H1 (cell line): Measurements from ENCODE around the gene OR2V2. TPM values are rescaled to one million over a fixed set of nuclear protein-coding genes. Genes with fewer than 3 reads are reported as not detected.

ENCODE experiments used
- CTCF ChIA-PET: fragments of 300-600 bp; sonication (Branson Sonifier 250); formaldehyde crosslinking; loops from one replicate; lab custom pipeline; 2021; ENCODE audit not compliant: partially characterized antibody; lab: Charles Lee
- POLR2A ChIA-PET: fragments of 300-600 bp; sonication (Branson Sonifier 250); formaldehyde crosslinking; loops from one replicate; lab custom pipeline; 2021; ENCODE audit warnings: inconsistent platforms; ENCODE audit not compliant: partially characterized antibody; lab: Charles Lee
- DNase-seq, 2 experiments: peaks; one replicate each; pipeline versions ENCODE4 v3.0.0 to v3.0.0-alpha.2; 2010 to 2022; ENCODE audit warnings: low spot score in 2 of 2, low read depth in 1 of 2, mixed read lengths in 1 of 2
- FAIRE-seq: peaks from 2 replicates; lab custom pipeline; 2011; peaks lifted over from hg19 to GRCh38; lab: Jason Lieb, UNC
- H2AFZ ChIP-seq: 2 replicates; pipeline ENCODE4 v1.8.1; 2012; ENCODE audit warnings: low read length, inconsistent platforms
- H2AK5ac ChIP-seq: 2 replicates; pipeline ENCODE4 v1.6.1; 2013; ENCODE audit warnings: low read depth, low read length
- H2BK120ac ChIP-seq: replicated peaks from 2 replicates; pipeline ENCODE3; 2013; ENCODE audit warnings: low read depth, low read length, inconsistent platforms
- H2BK12ac ChIP-seq: 2 replicates; pipeline ENCODE4 v1.6.1; 2013; ENCODE audit warnings: low read depth, low read length
- H2BK15ac ChIP-seq: 2 replicates; pipeline ENCODE4 v1.6.1; 2013; ENCODE audit warnings: low read length
- H2BK20ac ChIP-seq: 2 replicates; pipeline ENCODE4 v1.6.1; 2013; ENCODE audit warnings: low read length
- H2BK5ac ChIP-seq: 2 replicates; pipeline ENCODE4 v1.6.1; 2013; ENCODE audit warnings: low read depth, low read length
- H3K14ac ChIP-seq: 2 replicates; pipeline ENCODE4 v1.6.1; 2013; ENCODE audit warnings: inconsistent platforms; ENCODE audit not compliant: insufficient read length
- H3K18ac ChIP-seq: 2 replicates; pipeline ENCODE4 v1.6.1; 2013; ENCODE audit warnings: low read length; ENCODE audit errors: extremely low read depth
- H3K23ac ChIP-seq: 2 replicates; pipeline ENCODE4 v1.6.1; 2013; ENCODE audit warnings: inconsistent platforms; ENCODE audit not compliant: insufficient read length
- H3K23me2 ChIP-seq: 2 replicates; pipeline ENCODE4 v1.6.1; 2013; ENCODE audit warnings: low read depth, low read length
- H3K27ac ChIP-seq: 2 replicates; pipeline ENCODE4 v1.6.1; 2011; ENCODE audit warnings: low read depth, low read length, inconsistent platforms
- H3K27me3 ChIP-seq, 4 experiments: replicated peaks in 1 of 4; 1 replicate in 1 of 4; 2 replicates in 3 of 4; pipeline versions ENCODE4 v1.6.1 to v1.8.1; 2011 to 2013; ENCODE audit warnings: low read length in 3 of 4, mild to moderate bottlenecking in 3 of 4, inconsistent platforms in 2 of 4, mixed read lengths in 2 of 4, moderate library complexity in 1 of 4; ENCODE audit not compliant: control insufficient read depth in 3 of 4, insufficient read depth in 3 of 4; ENCODE audit errors: extremely low read depth in 1 of 4
- H3K36me3 ChIP-seq, 4 experiments: 2 replicates each; pipeline versions ENCODE4 v1.6.1 to v1.8.1; 2011 to 2013; ENCODE audit warnings: mild to moderate bottlenecking in 4 of 4, low read length in 3 of 4, moderate library complexity in 2 of 4, control low read depth in 1 of 4, inconsistent platforms in 1 of 4; ENCODE audit not compliant: insufficient read depth in 4 of 4, control insufficient read depth in 2 of 4
- H3K4ac ChIP-seq: replicated peaks from 2 replicates; pipeline ENCODE3; 2013; ENCODE audit warnings: low read length, low read depth, mixed read lengths, inconsistent platforms; ENCODE audit not compliant: insufficient read length
- H3K4me1 ChIP-seq, 4 experiments: replicated peaks in 1 of 4; 1 replicate in 1 of 4; 2 replicates in 3 of 4; pipeline versions ENCODE4 v1.6.1 to v1.8.1; 2011 to 2013; ENCODE audit warnings: low read length in 3 of 4, inconsistent platforms in 2 of 4, mixed read lengths in 1 of 4; ENCODE audit not compliant: insufficient read depth in 4 of 4, control insufficient read depth in 3 of 4
- H3K4me2 ChIP-seq, 2 experiments: 2 replicates each; pipeline versions ENCODE4 v1.6.1 to v1.8.1; 2011 to 2013; ENCODE audit warnings: low read depth in 2 of 2, low read length in 2 of 2, control low read depth in 1 of 2, inconsistent platforms in 1 of 2, mild to moderate bottlenecking in 1 of 2; ENCODE audit not compliant: insufficient read depth in 1 of 2
- H3K4me3 ChIP-seq, 4 experiments: fragments of 200-600, 300-600 bp in 1 of 4; sonication (generic), shearing (Covaris generic), sonication (Bioruptor Twin) in 1 of 4; 2 replicates each; pipeline versions ENCODE4 v1.5.1 to v1.8.1; 2011 to 2016; ENCODE audit warnings: low read length in 4 of 4, low read depth in 3 of 4, control low read depth in 2 of 4, inconsistent platforms in 2 of 4, mild to moderate bottlenecking in 2 of 4, mixed read lengths in 1 of 4, moderate library complexity in 1 of 4; ENCODE audit not compliant: insufficient read depth in 2 of 4; ENCODE audit errors: extremely low read depth in 1 of 4
- H3K56ac ChIP-seq: replicated peaks from 2 replicates; pipeline ENCODE3; 2013; ENCODE audit warnings: low read depth, mild to moderate bottlenecking, mixed read lengths, low read length, inconsistent platforms; ENCODE audit not compliant: insufficient read length
- H3K79me1 ChIP-seq: 2 replicates; pipeline ENCODE4 v1.6.1; 2013; ENCODE audit warnings: low read depth, low read length, control low read depth
- H3K79me2 ChIP-seq, 2 experiments: 2 replicates each; pipeline versions ENCODE4 v1.6.1 to v1.8.1; 2012 to 2013; ENCODE audit warnings: low read length in 2 of 2, mild to moderate bottlenecking in 2 of 2, inconsistent platforms in 1 of 2; ENCODE audit not compliant: insufficient read depth in 2 of 2, control insufficient read depth in 1 of 2
- H3K9ac ChIP-seq, 4 experiments: replicated peaks in 1 of 4; 1 replicate in 1 of 4; 2 replicates in 3 of 4; pipeline versions ENCODE4 v1.6.1 to v1.8.1; 2011 to 2013; ENCODE audit warnings: low read depth in 3 of 4, low read length in 3 of 4, control low read depth in 2 of 4, mild to moderate bottlenecking in 2 of 4, moderate library complexity in 2 of 4, inconsistent platforms in 1 of 4; ENCODE audit errors: extremely low read depth in 1 of 4
- H3K9me3 ChIP-seq, 2 experiments: 2 replicates each; pipeline versions ENCODE4 v1.6.1 to v1.8.1; 2012 to 2013; ENCODE audit warnings: mild to moderate bottlenecking in 2 of 2, moderate library complexity in 2 of 2, control low read depth in 1 of 2, inconsistent platforms in 1 of 2, low read depth in 1 of 2, low read length in 1 of 2, mixed read lengths in 1 of 2; ENCODE audit not compliant: insufficient read depth in 2 of 2
- H4K20me1 ChIP-seq, 2 experiments: replicated peaks in 1 of 2; 2 replicates each; pipeline versions ENCODE3 to v1.8.1; 2011 to 2013; ENCODE audit warnings: inconsistent platforms in 2 of 2, low read length in 2 of 2, mild to moderate bottlenecking in 1 of 2; ENCODE audit not compliant: insufficient read depth in 2 of 2, control insufficient read depth in 1 of 2
- H4K5ac ChIP-seq: 2 replicates; pipeline ENCODE4 v1.6.1; 2013; ENCODE audit warnings: low read length, low read depth, mixed read lengths, inconsistent platforms; ENCODE audit not compliant: insufficient read length
- H4K8ac ChIP-seq: 2 replicates; pipeline ENCODE4 v1.8.0; 2013; ENCODE audit warnings: mild to moderate bottlenecking, moderate library complexity, low read length, inconsistent platforms; ENCODE audit not compliant: insufficient read depth; ENCODE audit errors: extremely low read depth
- H4K91ac ChIP-seq: replicated peaks from 2 replicates; pipeline ENCODE3; 2013; ENCODE audit warnings: low read length, mixed read lengths, inconsistent platforms; ENCODE audit not compliant: insufficient read length
- EGR1 ChIP-seq: IDR thresholded peaks from 2 replicates; pipeline ENCODE4 v1.6.1; 2011; ENCODE audit warnings: low read depth, low read length, borderline replicate concordance
- FOSL1 ChIP-seq: IDR thresholded peaks from 2 replicates; pipeline ENCODE4 v1.6.1; 2011; ENCODE audit warnings: mild to moderate bottlenecking, low read depth, low read length, moderate library complexity; ENCODE audit not compliant: insufficient read depth
- GABPA ChIP-seq: IDR thresholded peaks from 2 replicates; pipeline ENCODE4 v1.6.1; 2011; ENCODE audit warnings: mild to moderate bottlenecking, low read length, moderate library complexity, borderline replicate concordance; ENCODE audit not compliant: insufficient read depth
- MAX ChIP-seq: IDR thresholded peaks from 2 replicates; pipeline ENCODE4 v1.6.1; 2012; ENCODE audit warnings: inconsistent platforms
- TBP ChIP-seq: IDR thresholded peaks from 2 replicates; pipeline ENCODE4 v1.6.1; 2011; ENCODE audit warnings: low read depth, low read length, improper control_type of control experiment
- WGBS, 2 experiments: shearing (Covaris generic) in 1 of 2; methylation state at CpG; one replicate each; pipeline versions ENCODE4 v1.1.6 to v1.1.7; 2013 to 2015; ENCODE audit warnings: low lambda C conversion rate in 2 of 2, mixed read lengths in 2 of 2, inconsistent platforms in 1 of 2, low coverage in 1 of 2, missing lambda C conversion rate in 1 of 2; ENCODE audit not compliant: insufficient replicate concordance in 2 of 2, insufficient coverage in 1 of 2, insufficient read length in 1 of 2; ENCODE audit errors: extremely low coverage in 1 of 2, missing lambda C conversion rate in 1 of 2; 5-methylcytosine and 5-hydroxymethylcytosine counted together
- polyA plus RNA-seq, 7 experiments: library from polyadenylated mRNA; depleted of rRNA in 3 of 7; stranded (reverse) in 5 of 7; unstranded in 2 of 7; fragments of >200 nt in 5 of 7; fragments of 200-250 nt in 2 of 7; gene quantifications; 1 replicate in 5 of 7; 2 replicates in 1 of 7; 4 replicates in 1 of 7; pipeline versions ENCODE4 v1.2.1 to v1.2.3, GENCODE V29; 2011 to 2013; ENCODE audit warnings: missing spikeins in 2 of 7, mixed read lengths in 2 of 7
- total RNA-seq: library from RNA; stranded (reverse); fragmentation: NEBNext Ultra II Directional; extraction: Animal tissue kit (Norgen Biotek cat#: 25700); gene quantifications from 2 replicates; pipeline ENCODE4 v1.2.1, GENCODE V29; 2021

Gene OR2V2
- total and polyA plus RNA-seq, 2 of the 8 experiments (the other 6 are each of a cell fraction or from before 2014, with no cell fraction given): not detected

- no peak overlapping the region for H2BK12ac ChIP-seq
- H3K36me3 ChIP-seq: no peaks in the 10 kb centered on the region
- H3K79me2 ChIP-seq: no peaks in the 10 kb centered on the region
- H3K9me3 ChIP-seq: peaks cover 0 to 5% of the 10 kb centered on the region in 2 experiments; a peak in 2 of 4 replicates
- H3K4me2 ChIP-seq: no peak overlapping the region
- H3K9ac ChIP-seq: no peak overlapping the region
- FAIRE-seq (no peak), DNase-seq (no peak)
- peaks cover 0 to 3% (median 0%) of the 10 kb centered on the region in 4 experiments; a peak in 1 of 7 replicates for H3K27me3 ChIP-seq
- no peak overlapping the region for H3K23ac ChIP-seq
- ChIA-PET POLR2A (interaction anchor here (1.5 kb wide), 1 partner anchor 16 kb away, joined by 3 read pairs; no protein-coding TSS in a partner anchor), CTCF (no interaction called here)
- no peaks in the 10 kb centered on the region; the same call in 1 of the 2 replicates for H3K23me2 ChIP-seq
- no peak overlapping the region for H2BK5ac ChIP-seq
- no peak overlapping the region for H2BK120ac ChIP-seq
- H2AFZ ChIP-seq: no peak overlapping the region
- no peak overlapping the region for H2AK5ac ChIP-seq
- no peak overlapping the region for H3K14ac ChIP-seq
- H3K18ac ChIP-seq: no peak overlapping the region
- no peak overlapping the region for H2BK15ac ChIP-seq
- no peaks in the 10 kb centered on the region for H4K20me1 ChIP-seq
- no peak overlapping the region for H3K4ac ChIP-seq
- no peaks in the 10 kb centered on the region; a peak in 1 of 7 replicates for H3K4me1 ChIP-seq
- H3K27ac ChIP-seq: no peak overlapping the region
- no peak overlapping the region for H3K56ac ChIP-seq
- no peak overlapping the region for H2BK20ac ChIP-seq
- H3K4me3 ChIP-seq: no peak overlapping the region
- H4K8ac ChIP-seq: no peak overlapping the region
- TF ChIP-seq FOSL1 (no peak), GABPA (no peak), TBP (no peak), EGR1 (no peak), MAX (no peak)
- H4K5ac ChIP-seq: no peak overlapping the region
- H3K79me1 ChIP-seq: no peaks in the 10 kb centered on the region
- WGBS, 2 experiments: 78% methylated on average over 3 of the region's 3 CpGs; no CpG with 5 or more reads in 1 of the 2 experiments
- H4K91ac ChIP-seq: no peak overlapping the region
Observed at GRCh38 chr5:181133083-181133482, 14.3 kb upstream of the OR2V2 start.
